Endothelial cell of hepatic sinusoid (primary cell): ENCODE measurements around the gene CDKN1C.

Source experiments
- in situ Hi-C: cut with HindIII; loops from 2 replicates; pipeline ENCODE4 v1.10.0; 2017; ENCODE audit warnings: low sequenced_read_pairs

CDKN1C gene

DNA sequence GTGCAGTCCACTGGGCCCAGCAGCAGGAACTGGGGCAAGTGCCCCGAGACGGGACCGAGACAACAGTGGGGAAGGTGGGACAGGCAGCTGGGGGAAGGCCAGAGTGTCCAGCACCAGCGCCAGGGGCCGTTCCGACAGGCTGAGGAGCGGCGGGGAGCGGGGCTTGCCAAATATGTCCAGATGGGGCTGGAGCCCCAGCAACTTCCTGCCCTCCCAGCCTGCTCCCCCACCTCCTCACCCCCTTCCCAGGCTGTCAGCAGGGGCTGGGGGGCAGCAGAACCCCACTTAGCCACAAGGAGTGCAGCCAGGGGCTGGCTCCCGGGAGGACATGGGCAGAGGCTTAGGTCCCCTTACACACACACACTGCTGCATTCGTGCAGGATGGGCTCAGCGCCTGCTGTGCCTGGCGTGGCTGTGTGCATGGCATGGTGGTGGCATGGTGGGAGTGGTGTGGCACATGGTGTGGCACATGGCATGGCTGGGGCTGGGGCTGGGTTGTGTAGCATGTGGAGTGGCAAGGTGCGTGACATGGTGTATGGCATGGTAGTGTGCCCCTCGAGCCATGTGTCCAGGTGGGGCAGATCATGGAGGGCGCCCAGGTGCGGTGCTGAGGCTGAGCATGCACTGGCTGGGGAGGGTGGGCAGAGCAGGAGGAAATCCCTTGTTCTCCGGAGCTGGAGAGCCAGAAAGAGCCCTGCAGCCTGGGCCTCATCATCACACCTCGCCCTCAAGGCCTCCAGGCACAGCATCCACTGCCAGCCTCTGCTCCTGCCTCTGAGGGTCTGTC lies 51.7 kb downstream of the CDKN1C start:
- in situ Hi-C loops = loop anchor here (5.0 kb wide), 2 partner anchors 38 to 52 kb away; no protein-coding TSS in a partner anchor
